Measurements from ENCODE around the gene THAP3.

DNA sequence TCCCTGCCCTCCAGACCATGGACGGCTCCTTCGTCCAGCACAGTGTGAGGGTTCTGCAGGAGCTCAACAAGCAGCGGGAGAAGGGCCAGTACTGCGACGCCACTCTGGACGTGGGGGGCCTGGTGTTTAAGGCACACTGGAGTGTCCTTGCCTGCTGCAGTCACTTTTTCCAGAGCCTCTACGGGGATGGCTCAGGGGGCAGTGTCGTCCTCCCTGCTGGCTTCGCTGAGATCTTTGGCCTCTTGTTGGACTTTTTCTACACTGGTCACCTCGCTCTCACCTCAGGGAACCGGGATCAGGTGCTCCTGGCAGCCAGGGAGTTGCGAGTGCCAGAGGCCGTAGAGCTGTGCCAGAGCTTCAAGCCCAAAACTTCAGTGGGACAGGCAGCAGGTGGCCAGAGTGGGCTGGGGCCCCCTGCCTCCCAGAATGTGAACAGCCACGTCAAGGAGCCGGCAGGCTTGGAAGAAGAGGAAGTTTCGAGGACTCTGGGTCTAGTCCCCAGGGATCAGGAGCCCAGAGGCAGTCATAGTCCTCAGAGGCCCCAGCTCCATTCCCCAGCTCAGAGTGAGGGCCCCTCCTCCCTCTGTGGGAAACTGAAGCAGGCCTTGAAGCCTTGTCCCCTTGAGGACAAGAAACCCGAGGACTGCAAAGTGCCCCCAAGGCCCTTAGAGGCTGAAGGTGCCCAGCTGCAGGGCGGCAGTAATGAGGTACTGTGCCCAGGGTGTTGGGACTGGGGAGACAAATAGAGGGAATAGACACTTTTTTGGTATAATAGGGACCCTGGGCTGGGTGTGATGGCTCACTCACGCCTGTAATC lies 43.9 kb upstream of the THAP3 start:
- TF ChIP-seq EP300 (IDR thresholded peaks at IDR 0.05) = no peak
- TF ChIP-seq, protein P1, sequence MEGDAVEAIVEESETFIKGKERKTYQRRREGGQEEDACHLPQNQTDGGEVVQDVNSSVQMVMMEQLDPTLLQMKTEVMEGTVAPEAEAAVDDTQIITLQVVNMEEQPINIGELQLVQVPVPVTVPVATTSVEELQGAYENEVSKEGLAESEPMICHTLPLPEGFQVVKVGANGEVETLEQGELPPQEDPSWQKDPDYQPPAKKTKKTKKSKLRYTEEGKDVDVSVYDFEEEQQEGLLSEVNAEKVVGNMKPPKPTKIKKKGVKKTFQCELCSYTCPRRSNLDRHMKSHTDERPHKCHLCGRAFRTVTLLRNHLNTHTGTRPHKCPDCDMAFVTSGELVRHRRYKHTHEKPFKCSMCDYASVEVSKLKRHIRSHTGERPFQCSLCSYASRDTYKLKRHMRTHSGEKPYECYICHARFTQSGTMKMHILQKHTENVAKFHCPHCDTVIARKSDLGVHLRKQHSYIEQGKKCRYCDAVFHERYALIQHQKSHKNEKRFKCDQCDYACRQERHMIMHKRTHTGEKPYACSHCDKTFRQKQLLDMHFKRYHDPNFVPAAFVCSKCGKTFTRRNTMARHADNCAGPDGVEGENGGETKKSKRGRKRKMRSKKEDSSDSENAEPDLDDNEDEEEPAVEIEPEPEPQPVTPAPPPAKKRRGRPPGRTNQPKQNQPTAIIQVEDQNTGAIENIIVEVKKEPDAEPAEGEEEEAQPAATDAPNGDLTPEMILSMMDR (IDR thresholded peaks at IDR 0.05) = peak in 2 of 4 experiments; percentile 3 to 11

All from gastroesophageal sphincter (tissue), 3 donors.